Activated CD8-positive, alpha-beta memory T cell treated with anti-CD3 and anti-CD28 coated beads for 1 hour (primary cell): ENCODE data around the gene OGFRL1.
"Not testable (repeated sequence)": the region's sequence is repeated elsewhere in the genome, so short reads cannot be mapped to it uniquely, and the experiment has no call there.

ENCODE experiments used
- DNase-seq, 2 donors: peaks; one replicate each; pipeline ENCODE4 v3.0.0-alpha.2; 2020; ENCODE audit warnings: low read depth in 1 of 2; ENCODE audit errors: extremely low read depth in 1 of 2

The OGFRL1 gene

GRCh38 chr6:71288228-71289038 lies at the start of gene OGFRL1:
Gene OGFRL1 (plus strand): TSS chr6:71288811. CDS start chr6:71288937, 126 bp downstream.
- DNase-seq, result peak; percentile 30 to 51

- no peak for DNase-seq
Observed at GRCh38 chr6:71239694-71240093, 48.9 kb upstream of the OGFRL1 start.

- no peak for DNase-seq
Observed at GRCh38 chr6:71245265-71246049, 43.2 kb upstream of the OGFRL1 start.

DNA sequence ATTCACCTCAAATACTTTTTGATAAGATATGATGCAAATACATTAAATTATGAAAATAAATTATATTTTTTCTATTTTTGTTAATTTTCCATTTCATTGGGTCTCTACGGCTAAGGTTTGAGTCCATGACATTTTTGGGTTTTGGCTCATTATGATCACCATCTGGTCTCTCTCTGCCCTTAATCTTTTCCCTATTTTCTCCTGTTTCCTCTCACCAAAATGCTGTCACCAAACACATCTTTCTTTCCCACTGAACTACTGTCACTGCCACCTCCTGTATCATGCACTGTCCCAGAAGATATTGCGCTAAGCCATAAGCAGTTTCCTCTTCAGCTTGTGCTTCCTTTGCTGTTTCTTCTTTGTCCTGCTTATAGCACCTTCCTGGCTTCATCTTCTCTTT lies 42.0 kb upstream of the OGFRL1 start:
- no peak for DNase-seq

- DNase-seq, result no peak
Observed at GRCh38 chr6:71248306-71248765, 40.3 kb upstream of the OGFRL1 start.

GRCh38 chr6:71248878-71249544 lies 39.6 kb upstream of the OGFRL1 start:
- no peak for DNase-seq

- DNase-seq, result no peak
Observed at GRCh38 chr6:71250099-71250602, 38.5 kb upstream of the OGFRL1 start.

DNA sequence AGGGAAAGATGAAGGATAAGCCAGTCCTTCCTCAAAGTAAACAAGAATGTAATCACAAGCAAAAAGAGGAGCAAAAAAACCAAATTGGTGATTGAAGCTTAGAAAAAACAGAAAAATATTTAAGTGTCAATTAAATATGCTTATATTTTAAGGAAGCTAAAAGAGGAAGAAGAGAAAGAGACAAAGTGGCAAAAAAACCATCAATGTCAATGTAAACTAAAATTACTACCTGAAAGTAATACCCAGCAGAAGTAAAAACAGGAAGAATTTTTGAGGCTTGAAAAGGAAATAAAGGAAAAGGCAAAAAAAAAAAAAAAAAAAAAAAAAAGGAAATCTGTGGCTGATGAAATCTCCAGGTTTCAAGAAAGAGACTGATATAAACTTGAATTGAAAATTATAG lies 36.2 kb upstream of the OGFRL1 start:
- no peak for DNase-seq

- DNase-seq, result no peak
Observed at GRCh38 chr6:71252960-71253359, 35.7 kb upstream of the OGFRL1 start.

- DNase-seq, result no peak
Observed at GRCh38 chr6:71254323-71254722, 34.3 kb upstream of the OGFRL1 start.

GRCh38 chr6:71258078-71258866 lies 30.3 kb upstream of the OGFRL1 start:
- no peak for DNase-seq

GRCh38 chr6:71259888-71260604 lies 28.6 kb upstream of the OGFRL1 start:
- DNase-seq, result no peak

GRCh38 chr6:71262914-71263313 lies 25.7 kb upstream of the OGFRL1 start:
- DNase-seq, result no peak

GRCh38 chr6:71266392-71266791 lies 22.2 kb upstream of the OGFRL1 start:
- not testable (repeated sequence) for DNase-seq

- DNase-seq, result no peak
Observed at GRCh38 chr6:71268735-71269437, 19.7 kb upstream of the OGFRL1 start.

- DNase-seq, result no peak
Observed at GRCh38 chr6:71277926-71278600, 10.5 kb upstream of the OGFRL1 start.

GRCh38 chr6:71279321-71279720 lies 9.3 kb upstream of the OGFRL1 start:
- no peak for DNase-seq

- no peak for DNase-seq
Observed at GRCh38 chr6:71279740-71280139, 8.9 kb upstream of the OGFRL1 start.

DNA sequence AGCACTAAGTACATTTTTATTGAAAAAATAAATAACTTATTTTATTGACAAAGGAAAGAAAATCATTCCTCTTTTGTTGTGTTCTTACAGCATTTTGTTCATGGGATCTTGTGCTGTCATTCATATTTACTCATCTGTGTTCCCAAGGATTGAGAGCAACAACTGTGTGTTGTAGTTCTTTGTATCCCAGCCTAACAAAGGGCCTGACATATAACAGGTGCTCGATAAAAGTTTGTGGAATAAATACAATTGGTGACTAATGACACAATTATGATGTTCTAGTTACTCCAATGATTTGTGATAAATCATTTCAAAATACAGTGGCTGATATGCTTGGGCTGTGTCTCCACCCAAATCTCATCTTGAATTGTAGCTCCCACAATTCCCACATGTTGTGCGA lies 7.9 kb upstream of the OGFRL1 start:
- no peak for DNase-seq
